ENCODE measurements around the gene PIK3C2B.

PIK3C2B gene

GRCh38 chr1:204516180-204516879, 21.7 kb upstream of the PIK3C2B start, which contains the start of gene MDM4:
Gene MDM4 (plus strand): TSS chr1:204516406. CDS start chr1:204525519, 9,113 bp downstream.
- no peak for TF ChIP-seq GATA1 (IDR thresholded peaks at IDR 0.05; ENCODE audit: low read depth, low read length)
- TF ChIP-seq POLR2A (IDR thresholded peaks at IDR 0.05; ENCODE audit: low read length), result peak; percentile 94
- DNase-seq, result peak; percentile 97 to 98

GRCh38 chr1:204514828-204515227, 20.2 kb upstream of the PIK3C2B start:
- no peak for DNase-seq
- TF ChIP-seq POLR2A (IDR thresholded peaks at IDR 0.05; ENCODE audit: low read length) (no peak), GATA1 (IDR thresholded peaks at IDR 0.05; ENCODE audit: low read depth, low read length) (no peak)

GRCh38 chr1:204513117-204513716, 18.6 kb upstream of the PIK3C2B start:
- DNase-seq, result no peak
- TF ChIP-seq POLR2A (IDR thresholded peaks at IDR 0.05; ENCODE audit: low read length), result no peak
- TF ChIP-seq GATA1 (IDR thresholded peaks at IDR 0.05; ENCODE audit: low read depth, low read length), result no peak

GRCh38 chr1:204511366-204511765, 16.8 kb upstream of the PIK3C2B start:
- DNase-seq, result no peak

GRCh38 chr1:204509186-204509635, 14.6 kb upstream of the PIK3C2B start:
- no peak for DNase-seq
- TF ChIP-seq POLR2A (IDR thresholded peaks at IDR 0.05; ENCODE audit: low read length) (no peak), GATA1 (IDR thresholded peaks at IDR 0.05; ENCODE audit: low read depth, low read length) (no peak)

More at GRCh38 chr1:204511366-204511765, 16.8 kb upstream of the PIK3C2B start:
- TF ChIP-seq POLR2A (IDR thresholded peaks at IDR 0.05; ENCODE audit: low read length) (no peak), GATA1 (IDR thresholded peaks at IDR 0.05; ENCODE audit: low read depth, low read length) (no peak)

GRCh38 chr1:204507317-204508105, 12.9 kb upstream of the PIK3C2B start:
- TF ChIP-seq GATA1 (IDR thresholded peaks at IDR 0.05; ENCODE audit: low read depth, low read length) (no peak), POLR2A (IDR thresholded peaks at IDR 0.05; ENCODE audit: low read length) (peak; percentile 79)
- DNase-seq, result peak; percentile 85 to 86

- TF ChIP-seq POLR2A (IDR thresholded peaks at IDR 0.05; ENCODE audit: low read length), result no peak
- TF ChIP-seq GATA1 (IDR thresholded peaks at IDR 0.05; ENCODE audit: low read depth, low read length), result no peak
Observed at GRCh38 chr1:204506969-204507316, 12.3 kb upstream of the PIK3C2B start.

GRCh38 chr1:204506201-204506968, 11.8 kb upstream of the PIK3C2B start:
- DNase-seq, result peak; percentile 91 to 94
- TF ChIP-seq POLR2A (IDR thresholded peaks at IDR 0.05; ENCODE audit: low read length), result no peak
- no peak for TF ChIP-seq GATA1 (IDR thresholded peaks at IDR 0.05; ENCODE audit: low read depth, low read length)

More at GRCh38 chr1:204506969-204507316, 12.3 kb upstream of the PIK3C2B start:
- peak; percentile 94 to 97 for DNase-seq

- peak in 1 of 2 experiments; percentile 29 for DNase-seq
- TF ChIP-seq GATA1 (IDR thresholded peaks at IDR 0.05; ENCODE audit: low read depth, low read length) (no peak), POLR2A (IDR thresholded peaks at IDR 0.05; ENCODE audit: low read length) (no peak)
Observed at GRCh38 chr1:204505674-204506200, 11.1 kb upstream of the PIK3C2B start.

- no peak for TF ChIP-seq POLR2A (IDR thresholded peaks at IDR 0.05; ENCODE audit: low read length)
- TF ChIP-seq GATA1 (IDR thresholded peaks at IDR 0.05; ENCODE audit: low read depth, low read length), result no peak
- DNase-seq, result no peak
Observed at GRCh38 chr1:204503913-204504519, 9.4 kb upstream of the PIK3C2B start.

- peak; percentile 68 to 81 for DNase-seq
- no peak for TF ChIP-seq POLR2A (IDR thresholded peaks at IDR 0.05; ENCODE audit: low read length)
- no peak for TF ChIP-seq GATA1 (IDR thresholded peaks at IDR 0.05; ENCODE audit: low read depth, low read length)
Observed at GRCh38 chr1:204503122-204503912, 8.7 kb upstream of the PIK3C2B start.

- TF ChIP-seq POLR2A (IDR thresholded peaks at IDR 0.05; ENCODE audit: low read length) (no peak), GATA1 (IDR thresholded peaks at IDR 0.05; ENCODE audit: low read depth, low read length) (no peak)
- DNase-seq, result no peak
Observed at GRCh38 chr1:204502241-204502640, 7.6 kb upstream of the PIK3C2B start.
